ENCODE measurements around the gene PDE9A.
A peak's percentile ranks its signal among the peaks of the same experiment; 100 is the strongest.

Gene PDE9A

GRCh38 chr21:42673633-42674328 lies 20.4 kb downstream of the PDE9A start:
- no peak for DNase-seq

GRCh38 chr21:42674351-42674940 lies 21.0 kb downstream of the PDE9A start:
- DNase-seq: peak in 5 of 14 donors; percentile 21 to 37 (median 30)

GRCh38 chr21:42675403-42675802 lies 22.0 kb downstream of the PDE9A start:
- no peak for DNase-seq

GRCh38 chr21:42676808-42677207 lies 23.4 kb downstream of the PDE9A start:
- DNase-seq: no peak

- DNase-seq: no peak
These were observed 24.2 kb downstream of the PDE9A start for GRCh38 chr21:42677339-42678321.

- DNase-seq: no peak
These were observed 25.3 kb downstream of the PDE9A start for GRCh38 chr21:42678618-42679295.

- DNase-seq: no peak
These were observed 26.1 kb downstream of the PDE9A start for GRCh38 chr21:42679319-42680057.

- no peak for DNase-seq
These were observed 26.6 kb downstream of the PDE9A start for GRCh38 chr21:42680058-42680330.

- DNase-seq: no peak
These were observed 27.0 kb downstream of the PDE9A start for GRCh38 chr21:42680429-42680828.

- DNase-seq: no peak
These were observed 28.1 kb downstream of the PDE9A start for GRCh38 chr21:42681296-42682206.

GRCh38 chr21:42682661-42683210 lies 29.3 kb downstream of the PDE9A start:
- no peak for DNase-seq

GRCh38 chr21:42683371-42684108 lies 30.1 kb downstream of the PDE9A start:
- no peak for DNase-seq

GRCh38 chr21:42684109-42684916 lies 30.9 kb downstream of the PDE9A start:
- DNase-seq: peak in 1 of 14 donors; percentile 35

- peak in 1 of 14 donors; percentile 70 for DNase-seq
These were observed 31.6 kb downstream of the PDE9A start for GRCh38 chr21:42685036-42685435.

- DNase-seq: no peak
These were observed 32.6 kb downstream of the PDE9A start for GRCh38 chr21:42685954-42686500.

GRCh38 chr21:42687796-42688195 lies 34.4 kb downstream of the PDE9A start:
- DNase-seq: no peak

- no peak for DNase-seq
These were observed 34.9 kb downstream of the PDE9A start for GRCh38 chr21:42688226-42688840.

- no peak for DNase-seq
These were observed 35.5 kb downstream of the PDE9A start for GRCh38 chr21:42688841-42689371.

All from C1 segment of cervical spinal cord (tissue), 14 donors.